Kidney (tissue), 14 donors: ENCODE measurements around the gene ACP1. TPM values are rescaled to one million over a fixed set of nuclear protein-coding genes. Genes with fewer than 3 reads are reported as not detected.

Experiments
- DNase-seq, 5 donors: peaks; one replicate each; pipeline ENCODE4 v3.0.0-alpha.2; 2013 to 2020
- FAIRE-seq: peaks from 2 replicates; lab custom pipeline; 2012; peaks lifted over from hg19 to GRCh38; lab: Jason Lieb, UNC
- H3K27ac ChIP-seq, 2 donors: one replicate each; pipeline ENCODE4 v1.7.0; 2013; ENCODE audit warnings: low read depth in 2 of 2, low read length in 2 of 2, inconsistent platforms in 1 of 2
- H3K27me3 ChIP-seq: one replicate; pipeline ENCODE4 v1.7.1; 2013; ENCODE audit warnings: low read length, inconsistent platforms; ENCODE audit not compliant: control insufficient read depth, insufficient read depth
- H3K36me3 ChIP-seq, 3 donors: one replicate each; pipeline versions ENCODE4 v1.7.0 to v1.7.1; 2013; ENCODE audit warnings: low read length in 3 of 3, control low read depth in 1 of 3, inconsistent platforms in 1 of 3; ENCODE audit not compliant: insufficient read depth in 3 of 3, control insufficient read depth in 2 of 3
- H3K4me1 ChIP-seq, 3 donors: one replicate each; pipeline versions ENCODE4 v1.7.0 to v1.7.1; 2013; ENCODE audit warnings: low read length in 3 of 3, inconsistent platforms in 1 of 3, low read depth in 1 of 3; ENCODE audit not compliant: control insufficient read depth in 2 of 3, insufficient read depth in 2 of 3
- H3K4me3 ChIP-seq, 3 donors: one replicate each; pipeline versions ENCODE4 v1.7.0 to v1.8.1; 2013; ENCODE audit warnings: low read length in 3 of 3, control low read depth in 1 of 3, inconsistent platforms in 1 of 3
- H3K9ac ChIP-seq, 3 donors: one replicate each; pipeline versions ENCODE4 v1.7.0 to v1.7.1; 2013; ENCODE audit warnings: low read length in 3 of 3, control low read depth in 1 of 3, inconsistent platforms in 1 of 3
- H3K9me3 ChIP-seq, 3 donors: one replicate each; pipeline versions ENCODE4 v1.7.0 to v1.7.1; 2013; ENCODE audit warnings: low read length in 3 of 3, control low read depth in 1 of 3, inconsistent platforms in 1 of 3; ENCODE audit not compliant: control insufficient read depth in 2 of 3, insufficient read depth in 1 of 3
- CTCF ChIP-seq: IDR thresholded peaks from 3 replicates; pipeline ENCODE4 v1.5.1; 2012; ENCODE audit warnings: mild to moderate bottlenecking, moderate library complexity, borderline replicate concordance; ENCODE audit not compliant: insufficient read depth; ENCODE audit errors: extremely low read depth
- intact Hi-C: fragments of 100-400 bp; cut with DNase I; formaldehyde crosslinking; loops from one replicate; pipeline ENCODE4 v1.11.1; 2022
- polyA plus RNA-seq: library from polyadenylated mRNA; stranded (reverse); fragments of 350-450 nt; fragmentation: Illumina TruSeq; extraction: RNeasy Lipid Tissue Mini Kit (QIAGEN cat#74804); gene quantifications from one replicate; pipeline ENCODE4 v1.2.3, GENCODE V29; 2014; ENCODE audit warnings: low read depth, low replicate concordance; ENCODE audit not compliant: insufficient read depth
- total RNA-seq: library from RNA; stranded (reverse); fragmentation: NEBNext Ultra II Directional; extraction: Animal tissue kit (Norgen Biotek cat#: 25700); gene quantifications from one replicate; pipeline ENCODE4 v1.2.1, GENCODE V29; 2021
- donor health status: control.
- donor health status: control.
- donor health status: control.
- donor health status: control.
- donor health status: control.
- donor health status: DM: yes; HTN: yes; CAD: no.
- donor health status: Normal renal cell carcinoma (clear cell type).

Gene ACP1
- total and polyA plus RNA-seq, 2 donors from 2014 or later, result 75.1 to 122 TPM

DNA sequence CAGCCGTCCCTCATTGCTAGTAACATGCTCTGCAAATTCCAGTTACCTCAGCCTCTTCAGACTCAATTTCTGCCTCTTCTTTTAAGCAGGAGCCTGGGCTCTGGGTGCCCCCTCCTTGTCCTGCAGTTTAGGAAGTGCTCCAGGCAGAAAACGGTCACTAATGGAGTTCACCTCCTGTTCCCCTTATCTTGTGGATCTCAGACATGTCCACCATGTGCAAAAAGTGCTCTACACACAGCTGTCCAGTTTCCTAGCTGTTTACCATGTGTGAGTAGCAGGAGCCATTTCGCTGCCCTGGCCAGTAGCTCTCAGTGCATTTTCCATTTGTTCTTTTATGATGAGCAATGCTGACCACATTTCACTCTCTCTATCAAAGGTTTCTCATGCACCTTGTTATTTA lies 5.8 kb upstream of the ACP1 start:
- FAIRE-seq, result no peak
- intact Hi-C loops, result no loop called here

GRCh38 chr2:259789-260331 lies 4.9 kb upstream of the ACP1 start:
- DNase-seq (no peak), FAIRE-seq (no peak)
- Histone ChIP-seq H3K27ac (peak overlapping the region in 1 of 2 donors; percentile 33), H3K4me1 (peaks cover 0 to 13% (median 0%) of the 10 kb centered on the region in 3 donors), H3K36me3 (peaks cover 0 to 5% (median 0%) of the 10 kb centered on the region in 3 donors), H3K4me3 (peak overlapping the region in 2 of 3 donors; percentile 28 to 38), H3K27me3 (no peaks in the 10 kb centered on the region), H3K9ac (no peak overlapping the region), H3K9me3 (no peaks in the 10 kb centered on the region)
- intact Hi-C loops, result no loop called here
- no peak for TF ChIP-seq CTCF

More for the DNA sequence above, 5.8 kb upstream of the ACP1 start:
- Histone ChIP-seq H3K4me3 (no peak overlapping the region), H3K27ac (no peak overlapping the region), H3K36me3 (peaks cover 0 to 5% (median 0%) of the 10 kb centered on the region in 3 donors), H3K4me1 (peaks cover 0 to 13% (median 3%) of the 10 kb centered on the region in 3 donors), H3K9me3 (no peaks in the 10 kb centered on the region), H3K9ac (no peak overlapping the region), H3K27me3 (no peaks in the 10 kb centered on the region)
- no peak for TF ChIP-seq CTCF
- DNase-seq, result peak in 1 of 5 donors; percentile 12

- no peaks in the 10 kb centered on the region for H3K27me3 ChIP-seq
- TF ChIP-seq CTCF, result no peak
- peak overlapping the region in 2 of 3 donors; percentile 28 to 38 for H3K4me3 ChIP-seq
- H3K4me1 ChIP-seq, result peaks cover under 1 to 13% (median 2%) of the 10 kb centered on the region in 3 donors
- FAIRE-seq (no peak), DNase-seq (peak in 2 of 5 donors; percentile 53 to 71)
- peak overlapping the region in 1 of 2 donors; percentile 45 for H3K27ac ChIP-seq
- no peaks in the 10 kb centered on the region for H3K9me3 ChIP-seq
- intact Hi-C loops, result no loop called here
- H3K9ac ChIP-seq, result peak overlapping the region in 1 of 3 donors; percentile 44
- peaks cover 0 to 5% (median 0%) of the 10 kb centered on the region in 3 donors for H3K36me3 ChIP-seq
Measured at GRCh38 chr2:260507-261161, 4.1 kb upstream of the ACP1 start.
